ENCODE measurements around the gene RIC3. TPM values are rescaled to one million over a fixed set of nuclear protein-coding genes. Genes with fewer than 3 reads are reported as not detected.

The RIC3 gene
- total RNA-seq, 1 donor from 2014 or later, result 3.0 TPM

DNA sequence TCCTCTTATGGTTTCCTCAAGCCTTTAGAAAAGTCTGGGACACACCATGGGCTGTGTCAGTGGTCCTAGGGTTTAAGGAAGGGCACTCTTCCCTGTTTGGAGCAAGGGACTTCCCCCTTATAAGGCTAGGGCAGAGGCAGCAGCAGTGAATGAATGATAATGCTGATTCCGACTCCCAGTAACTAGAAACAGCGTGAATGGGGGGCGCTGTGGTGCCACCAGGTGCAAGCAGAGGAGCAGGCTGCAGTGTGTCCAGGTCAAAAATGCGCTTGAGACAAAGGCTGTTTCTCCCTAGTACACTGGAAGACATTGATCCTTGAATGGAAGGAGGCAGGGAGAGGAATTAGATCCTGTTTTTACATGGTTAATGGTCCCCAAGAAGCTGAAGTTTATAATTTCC, 11.6 kb upstream of the RIC3 start:
- no peaks in the 10 kb centered on the region for H3K36me3 ChIP-seq (ENCODE audit: insufficient read depth, low read length)
- no peak for DNase-seq (ENCODE audit: low read depth)
- no peaks in the 10 kb centered on the region for H4K20me1 ChIP-seq (ENCODE audit: insufficient read depth, low read length)
- H3K9me3 Mint-ChIP-seq (ENCODE audit: unreplicated experiment), result no peaks in the 10 kb centered on the region
- no peak for TF ChIP-seq EZH2 (IDR thresholded peaks at IDR 0.05; ENCODE audit: insufficient read depth, low read length)
- TF ChIP-seq, protein P1, sequence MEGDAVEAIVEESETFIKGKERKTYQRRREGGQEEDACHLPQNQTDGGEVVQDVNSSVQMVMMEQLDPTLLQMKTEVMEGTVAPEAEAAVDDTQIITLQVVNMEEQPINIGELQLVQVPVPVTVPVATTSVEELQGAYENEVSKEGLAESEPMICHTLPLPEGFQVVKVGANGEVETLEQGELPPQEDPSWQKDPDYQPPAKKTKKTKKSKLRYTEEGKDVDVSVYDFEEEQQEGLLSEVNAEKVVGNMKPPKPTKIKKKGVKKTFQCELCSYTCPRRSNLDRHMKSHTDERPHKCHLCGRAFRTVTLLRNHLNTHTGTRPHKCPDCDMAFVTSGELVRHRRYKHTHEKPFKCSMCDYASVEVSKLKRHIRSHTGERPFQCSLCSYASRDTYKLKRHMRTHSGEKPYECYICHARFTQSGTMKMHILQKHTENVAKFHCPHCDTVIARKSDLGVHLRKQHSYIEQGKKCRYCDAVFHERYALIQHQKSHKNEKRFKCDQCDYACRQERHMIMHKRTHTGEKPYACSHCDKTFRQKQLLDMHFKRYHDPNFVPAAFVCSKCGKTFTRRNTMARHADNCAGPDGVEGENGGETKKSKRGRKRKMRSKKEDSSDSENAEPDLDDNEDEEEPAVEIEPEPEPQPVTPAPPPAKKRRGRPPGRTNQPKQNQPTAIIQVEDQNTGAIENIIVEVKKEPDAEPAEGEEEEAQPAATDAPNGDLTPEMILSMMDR (IDR thresholded peaks at IDR 0.05; ENCODE audit: insufficient read depth, low read depth, low read length), result no peak
- no peak overlapping the region for H3K9ac ChIP-seq (ENCODE audit: low read length)
- H3K27me3 ChIP-seq (ENCODE audit: insufficient read depth, low read length), result peaks cover 6% of the 10 kb centered on the region
- H3K27ac Mint-ChIP-seq (ENCODE audit: unreplicated experiment), result no peak overlapping the region
- H3K4me3 Mint-ChIP-seq (ENCODE audit: unreplicated experiment), result no peak overlapping the region
- no peaks in the 10 kb centered on the region for H3K79me2 ChIP-seq (ENCODE audit: insufficient read depth, low read length)
- no peaks in the 10 kb centered on the region for H3K4me1 Mint-ChIP-seq (ENCODE audit: low read depth, unreplicated experiment)
- H3K4me3 ChIP-seq (ENCODE audit: insufficient read depth, low read depth, low read length), result no peak overlapping the region
- H3K27me3 Mint-ChIP-seq (ENCODE audit: low read depth, unreplicated experiment), result peaks cover 24% of the 10 kb centered on the region
- no peak for FAIRE-seq
- H3K9me3 ChIP-seq (ENCODE audit: insufficient read depth, low read depth, low read length), result no peaks in the 10 kb centered on the region
- H2AFZ ChIP-seq (ENCODE audit: low read depth, low read length), result no peak overlapping the region
- no peak overlapping the region for H3K4me2 ChIP-seq (ENCODE audit: low read length)
- no peaks in the 10 kb centered on the region for H3K4me1 ChIP-seq (ENCODE audit: insufficient read depth, low read length)
- no peak overlapping the region for H3K27ac ChIP-seq (ENCODE audit: low read depth, low read length)
- no peaks in the 10 kb centered on the region for H3K36me3 Mint-ChIP-seq (ENCODE audit: low read depth, unreplicated experiment)

DNA sequence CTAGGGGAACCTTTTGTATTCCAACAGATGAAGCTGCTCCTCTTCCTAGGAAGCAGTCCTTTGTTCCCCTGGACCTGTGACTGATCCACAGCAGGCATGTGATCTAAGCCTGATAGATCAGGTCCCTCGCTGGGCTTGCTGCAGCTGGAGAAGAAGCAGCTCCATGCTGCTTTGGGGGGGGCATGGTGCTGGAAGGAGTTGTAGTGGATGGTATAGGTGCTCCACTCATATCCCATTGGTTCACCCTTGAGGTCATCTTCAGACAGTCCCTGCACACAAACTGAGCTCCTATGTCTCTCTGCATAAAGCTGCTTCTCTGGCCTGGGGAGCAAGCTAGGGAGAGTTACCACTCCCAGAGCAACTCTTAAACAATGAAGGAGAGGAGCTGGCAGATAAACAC, 9.5 kb upstream of the RIC3 start:
- no peak for DNase-seq (ENCODE audit: low read depth)
- H3K9me3 ChIP-seq (ENCODE audit: insufficient read depth, low read depth, low read length), result no peaks in the 10 kb centered on the region

DNA sequence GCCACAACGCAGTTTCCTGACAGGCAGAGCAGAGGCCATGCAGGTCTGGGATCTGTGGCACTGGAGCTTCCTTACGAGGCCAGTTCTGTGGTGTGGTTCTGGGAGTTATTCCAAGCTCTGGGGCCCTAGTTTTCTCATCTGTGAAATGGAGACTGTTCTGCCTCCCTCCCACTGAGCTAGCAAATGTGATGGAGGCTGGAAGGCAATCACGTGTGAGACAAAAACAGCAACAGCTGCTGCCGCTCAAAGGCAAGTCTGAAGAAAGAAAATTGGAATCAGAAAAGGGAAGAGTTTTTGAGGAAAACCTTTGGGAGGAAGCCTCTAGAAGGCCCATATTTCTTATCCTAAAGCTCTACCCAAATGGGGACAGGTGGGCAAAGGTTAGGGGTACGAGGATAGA, 8.3 kb upstream of the RIC3 start:
- no peak for TF ChIP-seq EZH2 (IDR thresholded peaks at IDR 0.05; ENCODE audit: insufficient read depth, low read length)
- TF ChIP-seq, protein P1 (IDR thresholded peaks at IDR 0.05; ENCODE audit: insufficient read depth, low read depth, low read length), result no peak
- no peaks in the 10 kb centered on the region for H4K20me1 ChIP-seq (ENCODE audit: insufficient read depth, low read length)
- H2AFZ ChIP-seq (ENCODE audit: low read depth, low read length), result no peak overlapping the region
- FAIRE-seq (no peak), DNase-seq (ENCODE audit: low read depth) (no peak)
- Mint-ChIP-seq H3K9me3 (ENCODE audit: unreplicated experiment) (no peaks in the 10 kb centered on the region), H3K4me1 (ENCODE audit: low read depth, unreplicated experiment) (no peaks in the 10 kb centered on the region), H3K27ac (ENCODE audit: unreplicated experiment) (no peak overlapping the region), H3K27me3 (ENCODE audit: low read depth, unreplicated experiment) (peaks cover 40% of the 10 kb centered on the region), H3K36me3 (ENCODE audit: low read depth, unreplicated experiment) (no peaks in the 10 kb centered on the region), H3K4me3 (ENCODE audit: unreplicated experiment) (no peak overlapping the region)
- no peak overlapping the region for H3K9ac ChIP-seq (ENCODE audit: low read length)
- H3K27me3 ChIP-seq (ENCODE audit: insufficient read depth, low read length), result peaks cover 10% of the 10 kb centered on the region
- no peaks in the 10 kb centered on the region for H3K9me3 ChIP-seq (ENCODE audit: insufficient read depth, low read depth, low read length)
- no peaks in the 10 kb centered on the region for H3K79me2 ChIP-seq (ENCODE audit: insufficient read depth, low read length)
- H3K4me1 ChIP-seq (ENCODE audit: insufficient read depth, low read length), result no peaks in the 10 kb centered on the region
- no peaks in the 10 kb centered on the region for H3K36me3 ChIP-seq (ENCODE audit: insufficient read depth, low read length)
- H3K4me3 ChIP-seq (ENCODE audit: insufficient read depth, low read depth, low read length), result no peak overlapping the region
- no peak overlapping the region for H3K4me2 ChIP-seq (ENCODE audit: low read length)
- no peak overlapping the region for H3K27ac ChIP-seq (ENCODE audit: low read depth, low read length)

More for the DNA sequence above, 9.5 kb upstream of the RIC3 start:
- Histone ChIP-seq H3K27ac (ENCODE audit: low read depth, low read length) (no peak overlapping the region), H3K79me2 (ENCODE audit: insufficient read depth, low read length) (no peaks in the 10 kb centered on the region), H4K20me1 (ENCODE audit: insufficient read depth, low read length) (no peaks in the 10 kb centered on the region), H3K4me2 (ENCODE audit: low read length) (no peak overlapping the region), H3K27me3 (ENCODE audit: insufficient read depth, low read length) (peaks cover 10% of the 10 kb centered on the region), H2AFZ (ENCODE audit: low read depth, low read length) (no peak overlapping the region), H3K4me3 (ENCODE audit: insufficient read depth, low read depth, low read length) (no peak overlapping the region), H3K36me3 (ENCODE audit: insufficient read depth, low read length) (no peaks in the 10 kb centered on the region), H3K9ac (ENCODE audit: low read length) (no peak overlapping the region), H3K4me1 (ENCODE audit: insufficient read depth, low read length) (no peaks in the 10 kb centered on the region)
- peaks cover 40% of the 10 kb centered on the region for H3K27me3 Mint-ChIP-seq (ENCODE audit: low read depth, unreplicated experiment)
- no peak for TF ChIP-seq EZH2 (IDR thresholded peaks at IDR 0.05; ENCODE audit: insufficient read depth, low read length)
- TF ChIP-seq, protein P1 (IDR thresholded peaks at IDR 0.05; ENCODE audit: insufficient read depth, low read depth, low read length), result no peak
- no peak overlapping the region for H3K4me3 Mint-ChIP-seq (ENCODE audit: unreplicated experiment)
- no peaks in the 10 kb centered on the region for H3K4me1 Mint-ChIP-seq (ENCODE audit: low read depth, unreplicated experiment)
- no peaks in the 10 kb centered on the region for H3K9me3 Mint-ChIP-seq (ENCODE audit: unreplicated experiment)
- FAIRE-seq, result no peak
- no peak overlapping the region for H3K27ac Mint-ChIP-seq (ENCODE audit: unreplicated experiment)
- no peaks in the 10 kb centered on the region for H3K36me3 Mint-ChIP-seq (ENCODE audit: low read depth, unreplicated experiment)
